CD4-positive, alpha-beta T cell treated with Interleukin-15 for 1 hour (primary cell): Measurements from ENCODE around the gene ANKDD1B.

Experiments
- DNase-seq: peaks from one replicate; pipeline ENCODE4 v3.0.0-alpha.2; 2020

The ANKDD1B gene

GRCh38 chr5:75616971-75617621 is 5.8 kb downstream of the ANKDD1B start:
- no peak for DNase-seq

GRCh38 chr5:75617736-75618352 is 6.6 kb downstream of the ANKDD1B start:
- DNase-seq: no peak

GRCh38 chr5:75620184-75620959 is 9.1 kb downstream of the ANKDD1B start:
- no peak for DNase-seq

- DNase-seq: no peak
Observed at GRCh38 chr5:75622564-75622963, 11.3 kb downstream of the ANKDD1B start.

GRCh38 chr5:75623846-75624245 is 12.6 kb downstream of the ANKDD1B start:
- no peak for DNase-seq

- no peak for DNase-seq
Observed at GRCh38 chr5:75626959-75627358, 15.7 kb downstream of the ANKDD1B start.

- no peak for DNase-seq
Observed at GRCh38 chr5:75627801-75628200, 16.5 kb downstream of the ANKDD1B start.

GRCh38 chr5:75630875-75631274 is 19.6 kb downstream of the ANKDD1B start:
- DNase-seq: no peak

- no peak for DNase-seq
Observed at GRCh38 chr5:75632321-75632720, 21.1 kb downstream of the ANKDD1B start.

- no peak for DNase-seq
Observed at GRCh38 chr5:75637949-75638348, 26.7 kb downstream of the ANKDD1B start.

GRCh38 chr5:75639535-75640311 is 28.5 kb downstream of the ANKDD1B start:
- DNase-seq: no peak

- DNase-seq: no peak
Observed at GRCh38 chr5:75640395-75640794, 29.1 kb downstream of the ANKDD1B start.

- DNase-seq: no peak
Observed at GRCh38 chr5:75640826-75641225, 29.6 kb downstream of the ANKDD1B start.

GRCh38 chr5:75648712-75649111 is 37.5 kb downstream of the ANKDD1B start:
- no peak for DNase-seq

GRCh38 chr5:75651575-75652238 is 40.5 kb downstream of the ANKDD1B start:
- no peak for DNase-seq

- DNase-seq: no peak
Observed at GRCh38 chr5:75653521-75653920, 42.3 kb downstream of the ANKDD1B start.

- no peak for DNase-seq
Observed at GRCh38 chr5:75654693-75655295, 43.5 kb downstream of the ANKDD1B start.

- no peak for DNase-seq
Observed at GRCh38 chr5:75656311-75657003, 45.2 kb downstream of the ANKDD1B start.

GRCh38 chr5:75659791-75660450 is 48.7 kb downstream of the ANKDD1B start:
- DNase-seq: no peak

GRCh38 chr5:75660678-75661465 is 49.6 kb downstream of the ANKDD1B start:
- DNase-seq: no peak
